Activated CD4-positive, alpha-beta T cell treated with anti-CD3 and anti-CD28 coated beads, Interleukin-2, amount 10 ng/mL, durations not matched to agents 7 days and 5 days (primary cell): ENCODE measurements around the gene FOXO3. TPM values are rescaled to one million over a fixed set of nuclear protein-coding genes. Genes with fewer than 3 reads are reported as not detected.
"Not testable (repeated sequence)": the region's sequence is repeated elsewhere in the genome, so short reads cannot be mapped to it uniquely, and the experiment has no call there.

Experiments used
- CTCF ChIA-PET: fragments of 350-600 bp; sonication (Branson Sonifier 250); formaldehyde crosslinking; loops from one replicate; lab custom pipeline; 2021; ENCODE audit warnings: antibody characterized with exemption; lab: Charles Lee
- POLR2A ChIA-PET: fragments of 350-600 bp; sonication (Branson Sonifier 250); formaldehyde crosslinking; loops from one replicate; lab custom pipeline; 2021; ENCODE audit warnings: antibody characterized with exemption; lab: Charles Lee
- DNase-seq: peaks from one replicate; pipeline ENCODE4 v3.0.0-alpha.2; 2020
- H3K27ac Mint-ChIP-seq: one replicate; pipeline ENCODE4 v1.8.0; 2021; ENCODE audit warnings: mild to moderate bottlenecking, moderate library complexity, mixed read lengths
- H3K27me3 Mint-ChIP-seq: one replicate; pipeline ENCODE4 v1.8.0; 2021; ENCODE audit warnings: mixed read lengths
- H3K36me3 Mint-ChIP-seq: one replicate; pipeline ENCODE4 v1.8.0; 2021; ENCODE audit warnings: low read depth, mixed read lengths
- H3K4me1 Mint-ChIP-seq: one replicate; pipeline ENCODE4 v1.8.0; 2021; ENCODE audit warnings: mixed read lengths
- H3K4me3 Mint-ChIP-seq: one replicate; pipeline ENCODE4 v1.8.0; 2021; ENCODE audit warnings: mild to moderate bottlenecking, moderate library complexity, mixed read lengths
- H3K9me3 Mint-ChIP-seq: one replicate; pipeline ENCODE4 v1.8.0; 2021; ENCODE audit warnings: mixed read lengths
- total RNA-seq, 2 experiments: library from RNA; stranded (reverse); gene quantifications; one replicate each; pipeline ENCODE4 v1.2.3, GENCODE V29; 2021

The FOXO3 gene
- total RNA-seq, 2 experiments from 2014 or later: 11.2 to 12.8 TPM

DNA sequence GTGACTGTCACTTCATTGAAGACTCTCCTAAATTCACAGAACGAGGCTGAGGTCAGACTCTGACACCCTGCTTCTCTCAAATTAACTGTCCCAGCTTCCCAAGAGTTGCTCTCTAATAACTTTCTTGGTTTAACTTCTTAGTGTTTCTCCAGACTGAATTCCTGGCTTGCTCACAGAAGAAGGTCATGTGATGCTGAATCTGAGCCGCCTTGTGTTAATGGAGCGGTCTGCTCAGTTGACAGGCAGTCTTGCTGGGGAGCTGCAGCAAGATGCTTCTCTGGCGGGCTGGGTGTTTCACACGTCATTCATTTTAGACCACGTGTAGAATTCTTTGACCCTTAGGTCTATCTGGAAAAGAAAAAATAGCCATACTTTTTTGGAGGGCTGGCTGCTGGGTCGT, 107.3 kb downstream of the FOXO3 start:
- ChIA-PET CTCF (no interaction called here), POLR2A (no interaction called here)
- Mint-ChIP-seq H3K9me3 (no peaks in the 10 kb centered on the region), H3K36me3 (peaks cover 13% of the 10 kb centered on the region), H3K27me3 (no peaks in the 10 kb centered on the region), H3K27ac (no peak overlapping the region), H3K4me3 (no peak overlapping the region), H3K4me1 (peaks cover 15% of the 10 kb centered on the region)
- DNase-seq: no peak

DNA sequence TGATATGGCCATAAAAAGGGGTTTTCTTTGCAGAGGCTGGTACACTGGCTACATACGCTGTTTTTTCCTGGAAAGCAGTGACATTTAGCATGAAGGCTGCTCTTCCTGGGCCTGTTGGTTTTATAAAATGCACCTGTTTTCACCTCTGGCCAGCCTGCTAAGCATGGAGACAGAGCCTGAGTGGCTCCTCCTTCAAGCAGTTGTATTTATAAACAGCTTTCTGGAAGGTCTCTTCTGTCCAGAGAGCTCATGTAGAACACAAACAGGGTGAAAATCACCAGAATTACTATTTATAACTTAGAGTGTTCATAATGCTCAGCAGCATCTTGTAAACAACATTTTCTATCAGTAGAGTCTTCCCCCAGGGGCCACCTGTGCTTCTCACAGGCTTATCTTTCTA, 109.0 kb downstream of the FOXO3 start:
- no peaks in the 10 kb centered on the region for H3K27me3 Mint-ChIP-seq
- no peaks in the 10 kb centered on the region for H3K9me3 Mint-ChIP-seq
- H3K27ac Mint-ChIP-seq: no peak overlapping the region
- no peak for DNase-seq
- H3K36me3 Mint-ChIP-seq: peaks cover 9% of the 10 kb centered on the region
- peaks cover 16% of the 10 kb centered on the region for H3K4me1 Mint-ChIP-seq
- CTCF ChIA-PET: no interaction called here
- H3K4me3 Mint-ChIP-seq: no peak overlapping the region
- POLR2A ChIA-PET: no interaction called here

DNA sequence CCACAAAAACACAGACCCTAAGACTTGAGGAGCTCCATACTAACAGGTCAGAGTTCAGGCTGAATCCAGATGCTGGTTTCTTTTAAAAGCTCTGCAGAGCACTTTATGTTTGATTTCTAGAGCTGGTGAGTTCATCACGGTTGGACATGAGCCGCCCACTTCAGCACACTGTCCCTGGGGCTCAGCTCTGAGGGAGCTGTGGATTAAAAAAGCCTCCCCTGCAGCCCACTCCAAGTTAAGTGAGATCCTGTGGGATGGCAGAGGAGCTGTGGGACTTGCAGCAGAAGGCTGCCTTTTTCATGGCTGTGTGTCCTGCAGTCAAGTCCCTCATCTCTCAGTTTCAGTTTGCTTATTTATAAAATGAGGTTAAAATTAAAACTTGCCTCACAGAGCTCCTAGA, 110.5 kb downstream of the FOXO3 start:
- CTCF ChIA-PET: no interaction called here
- H3K27me3 Mint-ChIP-seq: no peaks in the 10 kb centered on the region

DNA sequence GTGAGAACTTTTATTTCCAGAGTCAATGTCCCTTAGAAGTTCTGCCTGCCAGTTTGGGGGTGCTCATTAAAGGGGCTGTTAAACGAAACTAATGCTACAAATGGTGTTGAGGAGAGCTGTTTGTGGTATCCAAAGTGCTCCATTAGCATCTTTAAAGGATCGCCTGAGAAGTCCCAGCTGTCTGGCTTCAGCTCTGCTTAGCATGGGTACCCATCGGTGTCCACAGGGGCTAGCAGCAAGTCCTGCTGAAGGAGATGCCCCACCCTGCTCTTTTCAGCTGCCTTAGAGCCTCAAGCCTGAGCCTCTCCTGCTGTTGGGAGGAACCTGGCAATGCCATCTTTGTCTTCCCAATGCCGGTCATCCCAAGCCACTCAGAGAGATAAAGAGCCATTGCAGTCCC, 111.1 kb downstream of the FOXO3 start:
- H3K4me1 Mint-ChIP-seq: peaks cover 2% of the 10 kb centered on the region
- POLR2A ChIA-PET: no interaction called here
- no peaks in the 10 kb centered on the region for H3K9me3 Mint-ChIP-seq
- H3K27ac Mint-ChIP-seq: no peak overlapping the region
- H3K27me3 Mint-ChIP-seq: no peaks in the 10 kb centered on the region
- H3K4me3 Mint-ChIP-seq: no peak overlapping the region
- peaks cover under 1% of the 10 kb centered on the region for H3K36me3 Mint-ChIP-seq
- no peak for DNase-seq
- CTCF ChIA-PET: no interaction called here

More for the DNA sequence above, 110.5 kb downstream of the FOXO3 start:
- Mint-ChIP-seq H3K27ac (no peak overlapping the region), H3K36me3 (peaks cover 3% of the 10 kb centered on the region), H3K9me3 (no peaks in the 10 kb centered on the region), H3K4me1 (peaks cover 5% of the 10 kb centered on the region), H3K4me3 (no peak overlapping the region)
- POLR2A ChIA-PET: no interaction called here
- DNase-seq: no peak

DNA sequence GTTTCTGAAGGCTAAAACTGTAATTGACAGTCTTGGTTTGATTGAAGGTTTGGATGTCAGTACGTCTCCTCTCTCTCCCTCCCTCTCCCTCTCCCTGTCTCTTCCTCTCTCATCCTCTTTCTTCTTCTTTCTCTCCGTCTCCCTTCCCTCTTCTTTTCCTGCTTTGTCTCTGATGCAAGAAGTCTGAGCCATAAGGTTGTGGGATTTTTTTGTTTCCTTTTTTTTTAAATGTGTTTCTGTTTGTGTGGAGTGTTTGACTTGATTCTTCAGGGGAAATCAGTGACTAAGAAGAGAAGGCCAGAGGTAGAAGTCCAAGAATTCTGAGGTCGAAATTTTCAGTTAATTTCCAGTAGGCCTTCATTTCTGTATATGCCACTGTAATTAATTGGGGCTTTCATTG, 111.9 kb downstream of the FOXO3 start:
- DNase-seq: no peak
- Mint-ChIP-seq H3K4me1 (peaks cover 2% of the 10 kb centered on the region), H3K9me3 (no peaks in the 10 kb centered on the region), H3K4me3 (no peak overlapping the region), H3K27me3 (no peaks in the 10 kb centered on the region), H3K36me3 (no peaks in the 10 kb centered on the region), H3K27ac (no peak overlapping the region)
- ChIA-PET POLR2A (no interaction called here), CTCF (no interaction called here)

DNA sequence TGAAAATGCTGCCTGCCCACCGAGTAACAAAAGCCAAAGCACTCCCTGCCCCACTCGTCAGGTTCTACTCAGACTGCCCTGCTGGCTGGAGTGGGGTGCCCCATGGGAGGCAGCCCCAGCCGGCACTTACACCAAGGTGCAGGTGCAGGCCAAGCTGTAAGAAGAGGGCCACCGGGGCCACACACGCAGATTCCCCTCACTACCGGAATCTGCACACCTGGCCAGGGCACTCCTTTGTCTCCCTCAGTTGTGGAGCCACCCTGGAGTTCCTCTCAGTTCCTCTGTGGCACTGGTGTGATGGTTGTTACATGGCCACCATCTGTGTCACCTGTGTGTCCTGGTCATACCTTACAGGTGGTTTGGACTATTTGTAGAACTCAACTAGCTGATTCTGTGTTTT, 112.4 kb downstream of the FOXO3 start:
- no peaks in the 10 kb centered on the region for H3K9me3 Mint-ChIP-seq
- H3K36me3 Mint-ChIP-seq: no peaks in the 10 kb centered on the region
- H3K4me1 Mint-ChIP-seq: peaks cover 2% of the 10 kb centered on the region
- no peak for DNase-seq
- no peaks in the 10 kb centered on the region for H3K27me3 Mint-ChIP-seq
- H3K27ac Mint-ChIP-seq: no peak overlapping the region
- no peak overlapping the region for H3K4me3 Mint-ChIP-seq
- ChIA-PET POLR2A (no interaction called here), CTCF (interaction anchor here (1.0 kb wide), 1 partner anchor 66 kb away, joined by 3 read pairs; no protein-coding TSS in a partner anchor)

DNA sequence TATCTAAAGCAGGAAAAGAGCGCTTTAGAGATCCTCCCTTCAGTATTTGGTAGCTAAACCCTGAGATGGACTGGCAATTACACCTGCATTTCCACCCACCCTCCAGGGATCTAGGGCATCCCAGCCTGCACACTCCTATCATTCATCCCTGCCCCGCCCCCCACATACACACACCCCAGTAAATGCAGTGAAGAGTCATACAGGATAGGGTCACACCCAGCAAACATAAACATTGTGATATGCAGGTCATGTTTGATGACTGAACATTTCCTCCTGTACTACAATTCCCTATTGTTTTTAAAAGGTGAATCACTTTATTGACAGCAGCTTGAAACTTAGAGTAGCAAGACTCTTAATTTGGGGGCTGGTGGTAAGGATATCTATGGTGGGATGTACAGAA, 112.9 kb downstream of the FOXO3 start:
- ChIA-PET POLR2A (no interaction called here), CTCF (interaction anchor here (1.0 kb wide), 1 partner anchor 66 kb away, joined by 3 read pairs; no protein-coding TSS in a partner anchor)
- no peaks in the 10 kb centered on the region for H3K36me3 Mint-ChIP-seq
- no peak overlapping the region for H3K4me3 Mint-ChIP-seq
- no peak overlapping the region for H3K27ac Mint-ChIP-seq
- peaks cover 2% of the 10 kb centered on the region for H3K4me1 Mint-ChIP-seq
- H3K9me3 Mint-ChIP-seq: no peaks in the 10 kb centered on the region
- no peaks in the 10 kb centered on the region for H3K27me3 Mint-ChIP-seq
- DNase-seq: no peak

DNA sequence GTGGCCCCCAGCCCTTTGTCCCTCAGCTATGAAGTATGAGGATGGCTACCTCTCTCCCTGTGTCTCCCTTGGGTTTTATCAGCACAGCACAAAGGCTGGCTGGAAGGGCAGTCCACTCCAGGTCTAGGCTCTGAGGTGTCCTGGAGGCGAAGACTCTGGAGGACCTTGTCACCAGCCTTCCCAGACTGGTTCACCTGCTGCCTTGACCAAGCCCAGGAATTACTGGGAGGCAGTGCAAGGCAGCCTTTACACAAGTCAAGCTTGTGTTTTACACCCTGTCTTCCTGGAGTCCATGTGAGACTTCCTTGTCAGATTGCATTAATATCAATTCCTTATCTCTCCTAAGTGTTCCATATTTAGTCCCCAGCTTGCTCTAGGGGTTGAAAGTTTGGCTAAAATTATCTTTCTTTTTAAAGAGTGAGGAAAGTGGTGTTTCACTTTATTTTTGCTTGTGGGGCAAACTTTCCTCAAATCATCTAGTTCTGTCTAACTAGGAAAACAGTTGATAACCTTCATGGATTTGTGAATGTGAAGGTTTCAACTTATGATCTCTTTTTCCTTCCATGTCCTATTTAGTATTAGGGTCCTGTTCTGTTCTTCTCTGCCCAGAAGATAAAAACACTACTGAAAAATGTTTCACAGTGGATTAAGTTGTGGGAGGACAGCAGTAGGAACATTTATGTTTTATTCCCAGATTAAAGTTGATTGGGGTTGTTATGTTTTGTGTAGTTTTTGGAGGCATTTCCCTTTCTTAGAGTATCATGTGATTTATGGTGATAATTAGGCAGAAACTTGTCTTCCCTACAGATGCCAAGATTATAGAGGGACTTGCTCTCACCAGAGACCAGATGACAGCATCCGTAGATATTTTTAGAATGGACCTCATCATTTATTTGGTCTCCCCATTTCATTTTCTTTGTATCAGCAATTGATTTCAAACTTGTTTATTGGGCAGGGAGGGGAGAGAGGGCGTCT, 114.8 kb downstream of the FOXO3 start:
- H3K9me3 Mint-ChIP-seq: no peaks in the 10 kb centered on the region
- peaks cover 2% of the 10 kb centered on the region for H3K4me1 Mint-ChIP-seq
- ChIA-PET CTCF (no interaction called here), POLR2A (no interaction called here)
- H3K27ac Mint-ChIP-seq: no peak overlapping the region
- no peaks in the 10 kb centered on the region for H3K27me3 Mint-ChIP-seq
- peaks cover under 1% of the 10 kb centered on the region for H3K36me3 Mint-ChIP-seq
- no peak overlapping the region for H3K4me3 Mint-ChIP-seq
- DNase-seq: no peak

DNA sequence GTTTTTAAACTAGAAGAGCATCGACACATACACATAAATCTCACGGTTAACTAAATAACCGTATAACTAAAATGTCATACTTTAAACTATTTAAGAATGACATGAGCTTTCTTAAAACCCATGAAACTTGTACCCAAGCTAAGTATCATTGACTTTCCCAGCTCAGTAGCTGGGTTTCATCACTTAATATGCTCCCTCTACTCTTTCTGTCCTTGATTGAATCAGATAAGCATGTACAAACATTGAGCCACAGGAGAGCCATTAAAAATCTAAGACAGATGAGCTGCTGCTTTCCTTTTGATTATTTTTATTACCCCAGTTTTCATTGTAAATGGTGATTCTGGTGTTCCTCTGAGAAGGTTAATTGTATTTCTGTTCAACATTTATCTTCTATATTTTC, 115.8 kb downstream of the FOXO3 start:
- H3K27me3 Mint-ChIP-seq: no peaks in the 10 kb centered on the region
- H3K9me3 Mint-ChIP-seq: no peaks in the 10 kb centered on the region
- POLR2A ChIA-PET: no interaction called here
- peaks cover 1% of the 10 kb centered on the region for H3K36me3 Mint-ChIP-seq
- no peak overlapping the region for H3K27ac Mint-ChIP-seq
- peaks cover 2% of the 10 kb centered on the region for H3K4me1 Mint-ChIP-seq
- H3K4me3 Mint-ChIP-seq: no peak overlapping the region
- CTCF ChIA-PET: interaction anchor here (0.6 kb wide), 1 partner anchor 107 kb away, joined by 3 read pairs; no protein-coding TSS in a partner anchor
- no peak for DNase-seq

DNA sequence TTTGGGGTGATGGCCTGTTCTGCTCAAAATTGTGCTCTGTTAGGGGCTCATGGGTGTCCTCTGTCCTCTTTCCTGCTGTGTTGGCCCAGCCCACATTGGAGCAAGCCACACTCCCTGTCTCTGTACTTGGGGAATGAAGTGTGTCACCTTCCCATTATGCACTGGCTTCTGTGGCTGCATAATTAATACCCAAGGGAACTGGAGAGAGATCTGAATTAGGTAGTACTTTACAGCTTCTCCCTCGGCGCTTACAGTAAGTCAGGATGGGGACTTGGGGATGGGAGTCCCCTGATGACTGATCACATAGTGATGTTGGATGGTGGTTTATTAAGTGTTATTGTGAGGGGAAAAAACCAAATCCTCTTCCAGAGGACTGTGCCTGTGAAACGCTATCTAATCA, 116.6 kb downstream of the FOXO3 start:
- Mint-ChIP-seq H3K9me3 (no peaks in the 10 kb centered on the region), H3K4me3 (no peak overlapping the region), H3K4me1 (peaks cover 2% of the 10 kb centered on the region), H3K27me3 (no peaks in the 10 kb centered on the region), H3K27ac (no peak overlapping the region), H3K36me3 (peaks cover 1% of the 10 kb centered on the region)
- no peak for DNase-seq
- ChIA-PET CTCF (interaction anchor here (1.0 to 1.2 kb wide), 2 partner anchors 9 to 22 kb away, joined by 3 to 4 read pairs; no protein-coding TSS in a partner anchor), POLR2A (no interaction called here)

DNA sequence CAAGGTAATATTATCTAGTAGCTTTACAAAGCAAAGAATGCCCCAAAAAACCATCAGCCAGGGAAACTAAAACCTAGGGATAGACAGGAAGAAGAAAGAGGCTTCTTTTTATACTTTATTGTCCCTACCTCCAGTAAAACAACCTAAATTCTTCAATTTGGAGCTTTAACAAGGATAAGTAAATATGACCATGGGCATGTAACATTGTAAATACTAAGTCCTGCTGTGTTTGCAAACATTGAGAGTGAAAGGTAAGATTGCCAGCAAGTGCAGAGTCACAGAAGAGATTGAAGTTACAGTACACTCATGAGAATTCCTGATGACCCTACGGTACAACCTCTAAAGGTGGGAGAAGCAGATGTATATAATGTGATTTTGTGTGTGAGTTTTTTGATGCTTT, 117.2 kb downstream of the FOXO3 start:
- Mint-ChIP-seq H3K4me1 (peaks cover 2% of the 10 kb centered on the region), H3K27me3 (no peaks in the 10 kb centered on the region), H3K27ac (no peak overlapping the region), H3K4me3 (no peak overlapping the region), H3K9me3 (no peaks in the 10 kb centered on the region), H3K36me3 (peaks cover 1% of the 10 kb centered on the region)
- POLR2A ChIA-PET: no interaction called here
- CTCF ChIA-PET: interaction anchor here (0.7 to 1.2 kb wide), 3 partner anchors 8 to 22 kb away, joined by 3 to 4 read pairs (median 3); no protein-coding TSS in a partner anchor
- DNase-seq: no peak

DNA sequence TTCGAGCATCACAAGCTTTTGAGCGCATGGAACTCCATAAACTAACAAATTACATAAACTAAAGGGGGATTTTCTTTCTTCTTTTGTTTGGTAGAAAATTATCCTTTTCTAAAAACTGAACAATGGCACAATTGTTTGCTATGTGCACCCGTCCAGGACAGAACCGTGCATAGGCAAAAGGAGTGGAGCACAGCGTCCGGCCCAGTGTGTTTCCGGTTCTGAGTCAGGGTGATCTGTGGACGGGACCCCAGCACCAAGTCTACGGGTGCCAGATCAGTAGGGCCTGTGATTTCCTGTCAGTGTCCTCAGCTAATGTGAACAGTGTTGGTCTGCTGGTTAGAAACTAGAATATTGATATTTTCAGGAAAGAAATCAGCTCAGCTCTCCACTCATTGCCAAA, 119.6 kb downstream of the FOXO3 start:
- POLR2A ChIA-PET, H3K36me3 Mint-ChIP-seq, H3K27ac Mint-ChIP-seq, H3K4me1 Mint-ChIP-seq, H3K27me3 Mint-ChIP-seq, H3K4me3 Mint-ChIP-seq, H3K9me3 Mint-ChIP-seq, CTCF ChIA-PET, DNase-seq: not testable (repeated sequence)

DNA sequence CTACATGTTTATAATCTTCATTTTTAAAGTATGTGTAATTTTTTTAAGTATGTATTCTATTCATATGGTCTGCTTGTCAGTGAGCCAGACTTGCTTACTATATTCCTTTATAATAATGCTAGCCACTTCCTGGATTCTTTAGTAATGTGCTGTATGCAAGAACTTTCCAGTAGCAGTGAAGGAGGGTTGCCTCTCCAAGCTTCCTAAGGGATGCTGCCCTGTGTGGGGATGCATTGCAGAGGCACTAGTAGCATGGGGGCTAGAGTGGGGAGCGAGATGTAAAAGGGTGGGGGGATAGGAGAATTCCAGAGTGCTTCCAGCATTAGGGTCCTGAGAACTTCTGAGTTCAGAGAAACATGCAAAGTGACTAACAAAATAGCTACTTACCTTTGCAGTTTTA, 121.0 kb downstream of the FOXO3 start:
- CTCF ChIA-PET: interaction anchor here (1.0 kb wide), 1 partner anchor 58 kb away, joined by 3 read pairs; no protein-coding TSS in a partner anchor
- not testable (repeated sequence) for H3K4me3 Mint-ChIP-seq

More for the DNA sequence above, 121.0 kb downstream of the FOXO3 start:
- H3K27me3 Mint-ChIP-seq, POLR2A ChIA-PET, DNase-seq, H3K36me3 Mint-ChIP-seq, H3K9me3 Mint-ChIP-seq, H3K4me1 Mint-ChIP-seq, H3K27ac Mint-ChIP-seq: not testable (repeated sequence)
